HG03045 (cell line): ENCODE data around the gene MYO10.

Source experiments
- ATAC-seq: cut with Tn5 transposase; IDR thresholded peaks from one replicate; pipeline ENCODE4 v1.9.1; 2021; ENCODE audit warnings: mild to moderate bottlenecking, moderate library complexity; ENCODE audit not compliant: unreplicated experiment

Gene MYO10

DNA sequence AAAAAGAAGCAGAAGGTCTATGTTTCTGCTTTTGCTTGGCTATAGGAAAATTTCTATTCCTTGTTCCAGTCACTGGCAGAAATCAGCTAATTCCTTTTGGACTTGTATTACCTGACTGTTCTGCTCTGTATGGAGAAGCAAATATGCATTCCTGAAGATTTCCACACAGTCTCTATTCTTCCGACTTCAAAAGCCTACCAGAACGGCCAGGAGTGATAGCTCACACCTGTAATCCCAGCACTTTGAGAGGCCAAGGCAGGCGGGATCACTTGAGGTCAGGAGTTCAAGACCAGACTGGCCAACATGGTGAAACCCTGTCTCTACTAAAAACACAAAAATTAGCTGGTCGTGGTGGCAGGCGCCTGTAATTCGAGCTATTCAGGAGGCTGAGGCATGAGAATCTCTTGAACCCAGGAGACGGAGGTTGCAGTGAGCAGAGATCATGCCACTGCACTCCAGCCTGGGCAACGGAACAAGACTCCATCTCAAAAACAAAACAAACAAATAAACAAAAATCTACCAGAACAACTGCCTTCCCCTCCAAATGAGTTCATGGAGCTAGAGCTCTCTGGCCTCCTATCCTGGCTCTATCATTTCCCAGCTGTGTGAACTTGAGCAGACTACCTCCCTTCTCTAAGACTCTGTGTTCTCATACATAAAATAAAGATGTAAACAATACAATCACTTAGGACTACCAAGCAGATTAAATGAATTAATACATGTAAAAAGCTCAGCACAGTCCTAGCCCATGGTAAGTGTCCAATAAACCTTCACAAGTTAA, 17.0 kb downstream of the MYO10 start:
- no peak for ATAC-seq

DNA sequence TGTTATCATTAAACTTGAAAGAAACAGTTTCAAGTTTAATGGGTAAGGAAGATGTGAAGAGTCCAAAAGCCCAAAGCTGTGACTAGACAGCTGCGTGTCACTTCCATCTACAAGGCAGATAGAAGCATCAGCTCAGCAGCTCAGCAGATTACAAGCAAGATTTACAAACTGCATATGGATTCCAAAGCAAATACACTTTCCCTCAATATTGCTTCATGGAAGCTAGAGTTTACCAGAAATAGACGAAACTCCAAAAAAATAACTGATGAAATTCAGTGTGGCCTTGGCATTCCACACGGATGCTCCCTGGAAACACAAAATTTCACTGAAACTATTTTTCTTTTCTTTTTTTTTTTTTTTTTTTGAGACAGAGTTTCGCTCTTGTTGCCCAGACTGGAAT, 17.9 kb downstream of the MYO10 start:
- ATAC-seq = no peak

DNA sequence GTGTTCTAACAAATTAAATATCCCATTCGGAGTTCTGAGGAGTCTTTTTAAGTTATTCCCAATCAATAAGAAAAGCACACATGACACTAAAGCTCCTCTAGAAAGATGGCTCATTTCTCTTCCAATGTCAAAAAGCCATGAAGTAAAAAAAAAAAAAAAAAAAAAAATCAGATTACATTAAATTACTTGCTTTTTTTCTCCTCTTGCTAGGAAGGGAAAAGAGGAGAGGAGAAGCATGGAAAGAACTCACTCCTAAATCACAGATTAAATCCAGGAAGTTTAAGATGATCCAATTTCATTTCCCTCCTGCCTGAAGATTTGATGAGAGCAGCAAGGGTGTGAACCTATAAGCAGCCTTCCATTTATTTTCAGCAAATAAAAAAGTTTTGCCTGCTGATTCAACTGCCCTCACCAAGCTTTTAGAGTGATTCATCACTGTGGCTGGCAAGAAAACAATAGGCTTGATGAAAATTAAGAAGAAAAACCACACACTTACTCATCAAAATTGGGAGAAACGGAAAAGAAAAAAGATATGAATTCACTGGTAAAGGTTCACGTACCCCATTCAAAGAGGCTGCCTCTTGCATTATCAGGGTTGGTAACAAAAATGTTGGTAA, 19.7 kb downstream of the MYO10 start:
- no peak for ATAC-seq

DNA sequence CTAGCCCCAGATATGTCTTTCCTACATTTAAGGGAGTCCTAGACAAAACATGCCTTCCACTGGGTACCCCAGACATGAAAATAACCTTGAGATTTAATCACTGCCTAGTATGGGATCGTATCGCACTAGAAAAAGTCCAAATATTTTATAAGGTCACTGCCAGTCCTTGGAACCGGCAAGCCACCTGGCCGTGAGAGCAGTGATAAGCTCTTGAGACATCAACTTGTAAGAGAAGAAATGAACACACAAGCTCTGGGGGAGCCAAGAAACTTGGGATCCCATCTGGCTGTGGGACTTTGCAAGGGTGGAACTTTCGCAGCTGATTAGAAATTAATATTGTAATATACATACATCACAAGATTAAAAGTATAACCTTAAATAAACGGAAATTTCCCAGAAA, 21.5 kb downstream of the MYO10 start:
- ATAC-seq = no peak

DNA sequence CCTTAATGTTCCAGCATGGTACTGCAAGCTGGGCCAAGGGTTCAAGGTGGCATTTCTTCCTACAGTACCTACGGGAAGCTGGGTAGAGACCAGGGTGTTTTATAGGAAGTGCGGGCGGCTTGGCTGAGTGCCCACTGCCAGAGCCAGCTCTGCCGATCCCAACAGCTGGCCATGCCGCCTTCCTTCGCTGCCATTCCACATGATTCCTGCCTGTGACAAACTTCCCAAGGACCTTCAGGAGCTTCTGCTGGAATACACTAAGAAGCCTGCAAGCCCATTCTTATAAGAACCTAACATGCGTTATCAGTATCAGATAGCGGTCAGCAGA, 22.0 kb downstream of the MYO10 start:
- no peak for ATAC-seq

DNA sequence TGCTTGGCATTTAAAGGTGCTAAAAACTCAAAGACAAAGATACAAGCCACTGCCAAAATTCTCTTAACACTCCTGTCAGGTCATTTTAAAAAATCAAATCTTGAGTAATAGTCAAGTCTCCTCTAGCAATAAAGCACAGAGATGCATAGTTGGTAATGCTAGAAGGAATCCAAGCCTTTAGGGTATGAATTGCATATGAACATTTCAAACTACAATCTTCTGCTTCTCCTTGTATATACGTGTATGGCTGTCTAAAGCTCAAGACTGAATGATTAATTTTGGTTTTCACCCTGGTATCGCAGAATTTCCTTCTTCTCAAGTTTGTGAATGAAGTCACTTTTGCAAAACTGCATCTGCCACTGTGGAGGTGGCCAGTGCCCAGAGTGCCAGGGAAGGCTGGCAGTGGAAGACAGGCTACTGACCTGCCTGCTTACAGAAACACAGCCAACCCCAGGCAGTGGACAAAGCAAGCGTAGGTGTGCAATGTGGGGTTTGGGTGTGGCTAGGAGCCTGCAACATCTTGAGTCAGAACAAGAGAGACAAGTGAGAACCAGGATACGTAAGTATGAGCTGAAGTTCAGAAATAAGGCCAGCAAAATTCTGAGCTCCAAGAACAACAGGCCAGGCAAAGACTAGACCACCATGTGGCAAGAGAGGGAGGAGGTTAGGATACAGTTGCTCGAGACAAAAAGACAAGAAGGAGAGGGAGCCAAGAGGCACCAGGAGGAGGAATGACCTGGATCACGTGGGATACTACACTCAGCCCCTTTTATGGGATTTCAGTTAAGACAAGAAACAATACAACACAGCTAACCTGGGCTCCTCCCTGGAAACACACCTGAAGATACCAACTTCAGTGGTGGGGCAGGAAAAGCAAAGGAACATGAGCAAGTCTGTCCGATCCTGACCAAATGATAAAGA, 22.6 kb downstream of the MYO10 start:
- ATAC-seq = no peak

DNA sequence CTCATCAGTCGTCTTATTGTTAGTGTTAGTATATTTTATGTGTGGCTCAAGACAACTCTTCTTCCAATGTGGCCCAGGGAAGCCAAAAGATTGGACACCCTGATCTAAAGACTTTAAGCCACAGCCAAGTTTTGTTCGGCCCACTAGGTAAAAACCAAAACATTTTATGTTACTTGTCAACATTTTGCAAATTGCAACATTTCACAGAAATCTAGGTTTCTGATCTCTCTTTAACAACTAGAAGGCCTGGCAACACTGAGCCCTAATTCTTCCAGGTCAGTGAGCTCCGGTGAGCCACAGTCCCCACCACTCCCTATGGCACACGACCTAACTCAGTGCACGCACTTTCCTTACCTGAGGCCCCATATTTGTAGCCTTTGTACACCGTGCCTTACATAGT, 24.0 kb downstream of the MYO10 start:
- no peak for ATAC-seq

DNA sequence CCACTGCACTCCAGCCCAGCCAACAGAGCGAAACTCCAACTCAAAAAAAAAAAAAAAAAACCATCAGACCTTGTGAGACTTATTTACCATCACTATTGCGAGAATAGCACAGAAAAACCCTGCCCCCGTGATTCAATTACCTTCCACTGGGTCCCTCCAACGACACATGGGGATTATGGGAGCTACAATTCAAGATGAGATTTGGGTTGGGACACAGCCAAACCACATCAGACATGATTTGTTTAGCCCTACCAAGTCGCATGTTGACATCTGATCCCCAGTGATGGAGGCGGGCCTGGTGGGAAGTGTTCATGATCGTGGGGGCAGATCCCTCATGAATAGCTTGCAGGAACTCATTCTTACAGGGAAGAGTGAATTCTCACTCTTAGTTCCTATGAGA, 26.6 kb downstream of the MYO10 start:
- no peak for ATAC-seq

DNA sequence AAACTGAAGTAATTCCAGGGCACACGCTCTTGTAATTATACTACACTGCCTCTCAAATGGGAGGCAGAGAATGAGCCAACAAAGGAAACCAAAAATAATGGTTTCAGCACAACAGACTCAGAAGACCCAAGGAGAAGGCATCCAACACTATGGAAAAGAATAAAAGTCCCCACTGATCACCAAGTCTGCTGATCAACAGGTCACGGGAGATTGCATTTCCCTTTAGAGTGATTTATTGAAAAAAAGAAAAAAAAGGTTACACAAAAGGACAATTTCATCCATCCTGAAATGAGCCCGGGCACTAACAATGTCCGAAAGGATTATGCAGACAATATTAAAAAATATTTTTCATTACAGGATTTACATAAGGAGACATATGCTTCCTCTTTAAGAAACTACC, 28.8 kb downstream of the MYO10 start:
- no peak for ATAC-seq

DNA sequence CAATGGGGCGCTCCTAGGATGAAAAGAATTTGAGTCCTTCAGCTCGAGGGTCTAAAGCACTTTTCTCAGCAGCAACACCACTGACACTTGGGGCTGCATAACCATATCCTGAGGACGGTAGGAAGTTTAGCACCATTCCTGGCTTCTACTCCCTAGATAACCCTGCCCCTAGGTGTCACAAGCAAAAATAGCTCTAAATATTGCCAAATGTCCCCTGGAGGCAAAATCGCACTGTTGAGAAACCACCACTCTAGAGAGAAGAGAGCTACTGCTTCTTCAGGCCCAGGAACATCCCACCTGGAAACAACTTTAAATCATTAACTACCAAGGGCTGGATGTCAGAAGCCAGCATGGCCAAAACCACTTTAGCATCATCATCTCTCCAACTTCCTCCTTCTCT, 29.8 kb downstream of the MYO10 start:
- no peak for ATAC-seq

DNA sequence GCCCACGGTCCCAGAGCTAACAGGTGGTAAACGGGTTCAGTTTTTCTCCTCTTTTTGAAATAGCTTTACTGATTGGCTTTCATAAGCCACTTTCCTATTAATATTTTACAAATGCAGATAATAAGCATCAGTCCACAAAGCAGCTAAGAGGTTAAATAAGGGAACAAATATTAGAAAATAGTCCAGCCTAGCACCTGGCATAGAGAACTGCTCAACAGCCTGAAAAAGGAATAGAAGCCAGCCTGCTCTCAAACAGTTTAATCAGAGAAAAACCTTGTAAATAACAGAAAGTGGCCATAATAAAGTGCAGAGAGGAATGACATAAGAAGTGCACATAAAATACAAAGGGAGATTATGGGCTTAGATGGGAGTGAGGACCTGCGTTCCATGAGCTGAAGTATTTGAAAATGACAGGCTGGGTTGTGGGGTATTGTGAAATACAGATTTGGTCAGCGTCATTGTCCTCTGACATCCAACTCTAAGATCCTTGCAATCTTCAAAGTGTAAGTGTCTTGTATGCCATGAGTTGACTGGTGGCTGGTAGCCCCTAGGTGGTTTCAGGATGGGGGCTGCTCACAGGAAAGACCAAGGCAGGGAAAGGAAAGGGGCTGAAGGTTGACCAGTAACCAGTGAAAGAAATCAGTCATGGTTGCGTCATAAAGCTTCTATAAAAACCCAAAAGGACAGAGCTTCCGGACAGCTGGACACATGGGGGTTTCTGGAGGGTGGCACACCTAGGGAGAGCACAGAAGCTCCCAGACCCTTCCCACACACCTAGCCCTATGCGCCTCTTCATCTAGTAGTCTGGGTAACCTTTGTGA, 32.4 kb downstream of the MYO10 start:
- ATAC-seq = no peak

DNA sequence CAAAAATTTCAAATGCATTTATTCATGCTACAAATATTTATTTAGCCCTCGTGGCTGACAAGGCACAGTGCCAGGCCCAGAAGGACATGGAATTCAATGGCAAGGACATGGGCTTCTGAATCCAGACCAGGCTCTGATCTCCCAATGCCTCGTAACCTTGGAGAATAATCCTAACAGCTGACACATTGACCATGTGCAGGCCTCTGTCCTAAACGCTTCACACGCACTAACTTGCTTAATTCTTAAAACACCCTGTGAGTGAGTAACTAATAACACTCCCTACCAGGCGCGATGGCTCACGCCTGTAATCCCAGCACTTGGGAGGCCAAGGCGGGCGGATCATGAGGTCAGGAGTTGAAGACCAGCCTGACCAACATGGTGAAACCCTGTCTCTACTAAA, 33.2 kb downstream of the MYO10 start:
- no peak for ATAC-seq

DNA sequence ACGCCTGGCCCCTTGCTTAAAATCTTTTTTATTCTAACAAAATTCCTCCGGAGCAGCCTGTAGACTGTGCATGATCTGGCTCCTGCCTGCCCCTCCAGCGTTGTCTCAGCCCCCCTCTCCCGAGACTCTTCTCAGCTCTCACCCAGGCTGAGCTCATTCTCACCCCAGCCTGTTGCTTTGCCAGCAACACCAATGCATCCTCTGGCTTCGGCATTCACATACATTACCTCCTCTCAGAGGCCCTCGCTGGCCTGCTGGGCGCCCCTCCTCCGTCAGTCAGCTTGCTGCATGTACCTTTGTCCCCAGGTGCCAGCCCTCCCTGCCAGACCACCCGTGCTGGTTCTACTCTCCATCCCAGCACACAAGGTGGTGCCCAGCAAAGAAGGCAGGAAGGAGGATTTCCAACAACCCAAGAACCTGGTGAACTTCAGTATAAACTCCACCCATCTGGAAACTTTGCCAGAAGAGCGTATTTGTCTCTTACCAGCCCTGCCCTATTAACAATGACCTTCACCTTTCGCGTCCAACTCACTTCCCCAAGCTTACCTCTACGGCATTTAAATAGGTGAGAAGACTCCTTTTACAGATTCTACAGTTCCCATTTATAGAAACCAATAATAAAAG, 35.0 kb downstream of the MYO10 start:
- ATAC-seq = no peak

DNA sequence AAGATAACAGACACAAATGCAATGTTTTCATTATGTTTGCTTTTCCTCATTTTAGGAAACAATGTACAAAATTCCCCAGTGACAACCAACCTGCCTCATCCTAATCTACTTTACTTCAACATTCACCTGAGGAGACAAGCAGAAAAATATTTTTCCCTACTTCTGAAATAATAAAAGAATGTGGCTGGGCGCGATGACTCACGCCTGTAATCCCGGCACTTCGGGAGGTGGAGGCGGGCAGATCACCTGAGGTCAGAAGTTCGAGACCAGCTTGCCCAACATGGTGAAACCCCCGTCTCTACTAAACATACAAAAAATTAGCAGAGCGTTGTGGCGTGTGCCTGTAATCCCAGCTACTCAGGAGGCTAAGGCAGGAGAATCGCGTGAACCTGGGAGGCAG, 36.9 kb downstream of the MYO10 start:
- ATAC-seq = no peak

DNA sequence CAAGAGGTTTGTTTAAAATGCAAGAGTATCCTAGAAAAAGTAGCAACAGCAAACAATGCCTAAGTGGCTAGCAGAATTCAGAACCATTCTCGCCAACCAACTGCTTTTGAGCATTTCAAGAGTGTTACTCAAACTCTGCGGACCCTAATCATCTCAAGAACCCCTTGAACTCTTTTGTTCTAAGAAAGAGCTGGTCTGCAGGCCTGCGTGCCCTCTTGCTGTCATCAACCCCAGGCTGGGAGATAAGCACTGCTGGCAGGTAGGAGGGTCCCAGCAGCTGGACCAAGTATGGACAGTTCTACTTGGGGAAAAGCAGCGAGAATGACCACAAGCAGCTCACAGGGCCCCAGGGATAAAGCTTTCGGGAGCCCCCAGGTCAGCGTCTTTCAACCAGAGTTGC, 38.3 kb downstream of the MYO10 start:
- no peak for ATAC-seq

DNA sequence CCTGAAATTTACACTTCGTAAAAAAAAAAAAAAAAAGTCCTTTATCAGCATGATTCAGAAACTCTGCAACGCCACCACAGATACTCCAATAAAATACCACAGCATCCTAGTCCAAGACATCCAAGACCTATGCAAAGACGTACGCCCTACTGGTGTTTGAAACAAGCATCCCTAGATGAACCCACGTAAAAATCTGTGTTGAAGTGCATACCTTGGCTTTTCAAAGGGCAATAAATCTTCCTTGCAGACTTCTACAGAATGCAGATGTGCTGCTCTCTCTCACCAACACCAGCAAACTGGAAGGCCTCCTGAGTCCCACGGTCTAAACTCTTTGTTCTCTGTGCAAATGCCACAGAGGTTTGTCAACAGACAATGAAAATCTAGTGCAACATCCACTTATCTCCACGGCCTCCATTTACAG, 38.8 kb downstream of the MYO10 start:
- no peak for ATAC-seq

DNA sequence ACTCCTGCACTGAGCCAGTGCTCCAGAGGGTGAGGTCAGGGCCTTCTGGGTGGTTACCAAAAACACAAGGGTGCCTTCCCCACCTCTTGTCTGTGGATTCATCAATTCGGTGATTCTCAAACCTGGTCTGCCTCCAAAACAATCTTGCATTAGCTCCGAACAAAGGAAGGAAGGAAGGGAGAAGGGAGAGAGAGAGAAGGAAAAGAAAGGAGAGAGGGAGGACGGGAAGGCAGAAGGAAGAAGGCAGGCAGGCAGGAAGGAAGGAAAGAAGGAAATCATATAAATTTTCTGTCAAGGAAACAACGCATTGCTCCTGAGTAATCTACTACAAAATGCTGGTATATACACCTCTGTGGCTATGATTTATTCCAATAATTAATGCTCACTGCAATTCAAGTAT, 39.3 kb downstream of the MYO10 start:
- no peak for ATAC-seq

DNA sequence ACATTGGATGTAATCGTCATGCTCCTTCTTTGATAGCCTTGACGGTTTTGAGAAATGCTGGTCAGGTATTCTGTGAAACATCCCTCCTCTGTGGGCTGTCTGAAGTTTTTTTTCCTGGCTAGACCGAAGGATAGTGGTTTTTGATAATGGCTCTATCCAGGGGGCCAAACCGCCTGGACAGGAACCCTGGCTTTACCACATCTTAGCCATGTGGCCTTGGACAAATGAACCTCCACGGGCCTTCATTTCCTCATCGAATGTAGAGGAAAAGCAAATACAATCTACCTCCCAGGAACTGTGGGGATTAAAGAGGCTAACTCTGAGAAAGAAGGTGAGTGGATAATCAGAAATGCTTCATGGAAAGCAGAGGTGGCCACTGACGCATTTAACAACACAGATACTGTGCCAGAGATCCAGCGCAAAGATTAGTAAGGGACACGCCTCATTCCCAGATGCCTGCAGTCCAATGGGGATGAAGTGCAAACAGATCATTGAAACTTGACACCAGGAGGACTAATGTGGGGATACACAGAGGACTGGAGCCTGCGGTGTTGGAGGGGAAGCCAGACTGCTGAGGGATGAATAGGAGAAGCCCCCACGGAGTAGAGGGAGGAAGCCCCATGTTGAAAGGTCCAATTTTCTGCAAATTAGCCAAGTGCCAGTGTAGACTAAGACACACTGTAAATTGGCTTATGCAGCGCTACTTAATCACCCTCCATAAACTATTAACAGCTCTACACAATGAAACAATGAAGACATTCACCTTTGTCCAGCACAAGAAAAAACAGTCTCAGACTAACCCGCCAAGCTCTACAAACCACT, 41.6 kb downstream of the MYO10 start:
- ATAC-seq = no peak

DNA sequence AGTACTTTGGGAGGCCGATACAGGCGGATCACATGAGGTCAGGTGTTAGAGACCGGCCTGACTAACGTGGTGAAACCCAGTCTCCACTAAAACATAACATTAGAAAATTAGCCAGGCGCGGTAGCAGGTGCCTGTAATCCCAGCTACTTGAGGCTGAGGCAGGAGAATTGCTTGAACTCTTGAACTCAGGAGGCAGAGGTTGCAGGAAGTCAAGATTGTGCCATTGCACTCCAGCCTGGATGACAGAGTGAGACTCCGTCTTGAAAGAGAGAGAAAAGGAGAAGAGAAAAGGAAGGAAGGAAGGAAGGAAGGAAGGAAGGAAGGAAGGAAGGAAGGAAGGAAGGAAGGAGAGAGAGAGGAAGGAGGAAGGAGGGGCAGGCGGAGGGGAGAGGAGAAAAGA, 45.1 kb downstream of the MYO10 start:
- ATAC-seq = no peak
